Body of pancreas (tissue), 4 donors: ENCODE data around the gene ZCCHC7.

Experiments used
- CTCF ChIP-seq, 7 experiments: fragments of 450-650 bp in 4 of 7; fragments of 200-600 bp in 3 of 7; sonication (generic) in 3 of 7; IDR thresholded peaks; one replicate each; pipeline ENCODE4 v1.5.1; 2016 to 2019; ENCODE audit warnings: antibody characterized with exemption in 7 of 7
- POLR2A ChIP-seq, 3 donors: fragments of 450-650 bp; IDR thresholded peaks; one replicate each; pipeline ENCODE4 v1.6.1; 2016; ENCODE audit warnings: antibody characterized with exemption in 3 of 3, mild to moderate bottlenecking in 2 of 3

GRCh38 chr9:37259951-37260350 is 139.6 kb downstream of the ZCCHC7 start:
- TF ChIP-seq POLR2A (IDR thresholded peaks at IDR 0.05), result no peak
- TF ChIP-seq CTCF (IDR thresholded peaks at IDR 0.05), result no peak
